ENCODE measurements around the gene GRIA2. TPM values are rescaled to one million over a fixed set of nuclear protein-coding genes. Genes with fewer than 3 reads are reported as not detected.

Gene GRIA2
- total RNA-seq, 4 donors from 2014 or later = 0.76 TPM; not detected in 3

GRCh38 chr4:157357887-157358286, 137.4 kb downstream of the GRIA2 start:
- Histone ChIP-seq H3K9me3 (no peaks in the 10 kb centered on the region), H3K27ac (no peak overlapping the region), H3K4me3 (no peak overlapping the region), H3K4me1 (no peaks in the 10 kb centered on the region), H3K27me3 (no peaks in the 10 kb centered on the region), H3K36me3 (no peaks in the 10 kb centered on the region)
- 61 to 67% methylated on average over 1 of the region's 1 CpG for WGBS, 2 donors
- DNase-seq = no peak
- TF ChIP-seq CTCF (IDR thresholded peaks at IDR 0.05) = no peak
- TF ChIP-seq POLR2A (IDR thresholded peaks at IDR 0.05) = no peak
- intact Hi-C loops (cut with DNase I) = no loop called here

GRCh38 chr4:157358439-157358838, 137.9 kb downstream of the GRIA2 start:
- H3K4me3 ChIP-seq = no peak overlapping the region
- H3K27me3 ChIP-seq = no peaks in the 10 kb centered on the region
- intact Hi-C loops (cut with DNase I) = no loop called here
- no peak overlapping the region for H3K27ac ChIP-seq
- TF ChIP-seq CTCF (IDR thresholded peaks at IDR 0.05) (no peak), POLR2A (IDR thresholded peaks at IDR 0.05) (no peak)
- 68 to 76% methylated on average over 1 of the region's 1 CpG for WGBS, 2 donors
- no peaks in the 10 kb centered on the region for H3K4me1 ChIP-seq
- no peaks in the 10 kb centered on the region for H3K9me3 ChIP-seq
- no peaks in the 10 kb centered on the region for H3K36me3 ChIP-seq
- DNase-seq = no peak

- no peaks in the 10 kb centered on the region for H3K27me3 ChIP-seq
- no peak for DNase-seq
- intact Hi-C loops (cut with DNase I) = no loop called here
These were observed 138.3 kb downstream of the GRIA2 start for GRCh38 chr4:157358851-157359250.

GRCh38 chr4:157363360-157363759, 142.8 kb downstream of the GRIA2 start:
- no peak for TF ChIP-seq CTCF (IDR thresholded peaks at IDR 0.05)
- TF ChIP-seq POLR2A (IDR thresholded peaks at IDR 0.05) = no peak
- intact Hi-C loops (cut with DNase I) = no loop called here
- no peak for DNase-seq

More at GRCh38 chr4:157358851-157359250, 138.3 kb downstream of the GRIA2 start:
- Histone ChIP-seq H3K4me3 (no peak overlapping the region), H3K4me1 (no peaks in the 10 kb centered on the region), H3K36me3 (no peaks in the 10 kb centered on the region), H3K27ac (no peak overlapping the region), H3K9me3 (no peaks in the 10 kb centered on the region)
- no peak for TF ChIP-seq POLR2A (IDR thresholded peaks at IDR 0.05)
- WGBS, 2 donors = 27 to 37% methylated on average over 1 of the region's 1 CpG

GRCh38 chr4:157372154-157372553, 151.6 kb downstream of the GRIA2 start:
- H3K27me3 ChIP-seq = no peaks in the 10 kb centered on the region
- no peaks in the 10 kb centered on the region for H3K4me1 ChIP-seq
- H3K4me3 ChIP-seq = no peak overlapping the region
- TF ChIP-seq POLR2A (IDR thresholded peaks at IDR 0.05) (no peak), CTCF (IDR thresholded peaks at IDR 0.05) (no peak)
- no peak overlapping the region for H3K27ac ChIP-seq
- intact Hi-C loops (cut with DNase I) = no loop called here
- no peaks in the 10 kb centered on the region for H3K36me3 ChIP-seq
- 64 to 69% methylated on average over 3 of the region's 3 CpGs for whole genome bisulfite sequencing, 2 donors
- no peak for DNase-seq
- H3K9me3 ChIP-seq = no peaks in the 10 kb centered on the region

More at GRCh38 chr4:157363360-157363759, 142.8 kb downstream of the GRIA2 start:
- no peaks in the 10 kb centered on the region for H3K36me3 ChIP-seq
- H3K27me3 ChIP-seq = no peaks in the 10 kb centered on the region
- no peak overlapping the region for H3K4me3 ChIP-seq
- H3K9me3 ChIP-seq = no peaks in the 10 kb centered on the region
- no peak overlapping the region for H3K27ac ChIP-seq
- 19 to 47% methylated on average over 4 of the region's 4 CpGs for whole genome bisulfite sequencing, 2 donors
- H3K4me1 ChIP-seq = no peaks in the 10 kb centered on the region

- 86 to 93% methylated on average over 3 of the region's 3 CpGs for WGBS, 2 donors
These were observed 152.0 kb downstream of the GRIA2 start for GRCh38 chr4:157372567-157372966.

More at GRCh38 chr4:157372567-157372966, 152.0 kb downstream of the GRIA2 start:
- no peak for TF ChIP-seq POLR2A (IDR thresholded peaks at IDR 0.05)
- no peak for TF ChIP-seq CTCF (IDR thresholded peaks at IDR 0.05)
- no peak overlapping the region for H3K4me3 ChIP-seq
- intact Hi-C loops (cut with DNase I) = no loop called here
- H3K9me3 ChIP-seq = no peaks in the 10 kb centered on the region
- no peak for DNase-seq
- no peak overlapping the region for H3K27ac ChIP-seq
- H3K36me3 ChIP-seq = no peaks in the 10 kb centered on the region
- H3K4me1 ChIP-seq = no peaks in the 10 kb centered on the region
- no peaks in the 10 kb centered on the region for H3K27me3 ChIP-seq

Data from esophagus squamous epithelium (tissue), 5 donors.